Activated naive CD8-positive, alpha-beta T cell treated with anti-CD3 and anti-CD28 coated beads, Interleukin-2, amount 50 U/mL, for 16 hours (primary cell): ENCODE data around the gene FHIP1B.
"Not testable (repeated sequence)": the region's sequence is repeated elsewhere in the genome, so short reads cannot be mapped to it uniquely, and the experiment has no call there.

Experiments used
- DNase-seq: peaks from one replicate; pipeline ENCODE4 v3.0.0-alpha.2; 2020; ENCODE audit warnings: low read depth, low spot score

Gene FHIP1B

GRCh38 chr11:6234387-6235107 is at the start of gene FHIP1B:
Gene FHIP1B, minus strand, starts transcription at chr11:6234636. Its CDS starts 10,120 bp downstream, at chr11:6224516.
- peak; percentile 98 for DNase-seq

GRCh38 chr11:6283453-6284023 is 49.1 kb upstream of the FHIP1B start:
- DNase-seq, result no peak

- not testable (repeated sequence) for DNase-seq
Measured at GRCh38 chr11:6280809-6281208, 46.4 kb upstream of the FHIP1B start.

- no peak for DNase-seq
Measured at GRCh38 chr11:6273188-6273587, 38.8 kb upstream of the FHIP1B start.

- no peak for DNase-seq
Measured at GRCh38 chr11:6271598-6271997, 37.2 kb upstream of the FHIP1B start.

- DNase-seq, result no peak
Measured at GRCh38 chr11:6270584-6271246, 36.3 kb upstream of the FHIP1B start.

GRCh38 chr11:6269994-6270393 is 35.6 kb upstream of the FHIP1B start:
- no peak for DNase-seq

GRCh38 chr11:6268820-6269219 is 34.4 kb upstream of the FHIP1B start:
- no peak for DNase-seq

- DNase-seq, result no peak
Measured at GRCh38 chr11:6263662-6264061, 29.2 kb upstream of the FHIP1B start.

- no peak for DNase-seq
Measured at GRCh38 chr11:6260207-6260726, 25.8 kb upstream of the FHIP1B start.

GRCh38 chr11:6258571-6259081 is 24.2 kb upstream of the FHIP1B start:
- no peak for DNase-seq

GRCh38 chr11:6258141-6258540 is 23.7 kb upstream of the FHIP1B start:
- DNase-seq, result no peak

- DNase-seq, result no peak
Measured at GRCh38 chr11:6253197-6253596, 18.8 kb upstream of the FHIP1B start.

- no peak for DNase-seq
Measured at GRCh38 chr11:6251990-6252473, 17.6 kb upstream of the FHIP1B start.

- DNase-seq, result no peak
Measured at GRCh38 chr11:6251120-6251733, 16.8 kb upstream of the FHIP1B start.

GRCh38 chr11:6249770-6250555 is 15.5 kb upstream of the FHIP1B start:
- no peak for DNase-seq

- not testable (repeated sequence) for DNase-seq
Measured at GRCh38 chr11:6248897-6249296, 14.5 kb upstream of the FHIP1B start.

- no peak for DNase-seq
Measured at GRCh38 chr11:6248248-6248647, 13.8 kb upstream of the FHIP1B start.

- DNase-seq, result no peak
Measured at GRCh38 chr11:6245536-6245935, 11.1 kb upstream of the FHIP1B start.

GRCh38 chr11:6241316-6241715 is 6.9 kb upstream of the FHIP1B start:
- DNase-seq, result no peak

- no peak for DNase-seq
Measured at GRCh38 chr11:6240781-6241180, 6.3 kb upstream of the FHIP1B start.
